GM23338 (cell line): ENCODE results near the gene RAB7B. TPM values are rescaled to one million over a fixed set of nuclear protein-coding genes. Genes with fewer than 3 reads are reported as not detected.

Source experiments
- ATAC-seq: fragments of 200-7000 bp; cut with Tn5 transposase; 3 replicates; pipeline ENCODE4 v1.9.1; 2020
- DNase-seq: peaks from one replicate; pipeline ENCODE4 v3.0.0-alpha.2; 2015; ENCODE audit warnings: low spot score
- H2AFZ ChIP-seq: fragments of 200-600 bp; sonication (generic); 2 replicates; pipeline ENCODE4 v1.8.0; 2016; ENCODE audit warnings: antibody characterized with exemption, mild to moderate bottlenecking, moderate library complexity
- H3F3A ChIP-seq: fragments of 200-600 bp; sonication (generic); replicated peaks from 2 replicates; pipeline ENCODE4 v1.8.0; 2017; ENCODE audit warnings: antibody characterized with exemption, mixed run types, low read depth
- H3K27ac ChIP-seq: fragments of 200-600 bp; sonication (generic); 2 replicates; pipeline ENCODE4 v1.6.1; 2016; ENCODE audit warnings: low read depth
- H3K27me3 ChIP-seq: fragments of 200-600 bp; sonication (generic); 2 replicates; pipeline ENCODE4 v1.8.0; 2016; ENCODE audit warnings: mild to moderate bottlenecking, mixed run types, moderate library complexity; ENCODE audit not compliant: insufficient read depth
- H3K36me3 ChIP-seq: fragments of 200-600 bp; sonication (generic); 2 replicates; pipeline ENCODE4 v1.8.0; 2016; ENCODE audit warnings: mild to moderate bottlenecking; ENCODE audit not compliant: insufficient read depth
- H3K4me1 ChIP-seq: fragments of 200-600 bp; sonication (generic); 2 replicates; pipeline ENCODE4 v1.8.0; 2016; ENCODE audit warnings: mild to moderate bottlenecking, moderate library complexity; ENCODE audit not compliant: insufficient read depth
- H3K4me2 ChIP-seq: fragments of 200-600 bp; sonication (generic); 2 replicates; pipeline ENCODE4 v1.7.1; 2017; ENCODE audit warnings: mixed run types
- H3K4me3 ChIP-seq: fragments of 200-600 bp; sonication (generic); 2 replicates; pipeline ENCODE4 v1.6.1; 2016; ENCODE audit warnings: mixed run types
- H3K79me2 ChIP-seq: fragments of 200-600 bp; sonication (generic); replicated peaks from 2 replicates; pipeline ENCODE4 v1.8.0; 2017; ENCODE audit warnings: mild to moderate bottlenecking; ENCODE audit not compliant: insufficient read depth
- H3K9me2 ChIP-seq: fragments of 200-600 bp; sonication (generic); 2 replicates; pipeline ENCODE4 v1.8.0; 2017; ENCODE audit not compliant: insufficient read depth
- H4K20me1 ChIP-seq: fragments of 200-600 bp; sonication (generic); replicated peaks from 2 replicates; pipeline ENCODE4 v1.8.0; 2017; ENCODE audit warnings: mild to moderate bottlenecking; ENCODE audit not compliant: insufficient read depth
- H3K27ac Mint-ChIP-seq: 2 replicates; pipeline ENCODE4 v1.8.0; 2020; ENCODE audit warnings: inconsistent platforms, mild to moderate bottlenecking, moderate library complexity, mixed read lengths
- H3K27me3 Mint-ChIP-seq: 3 replicates; pipeline ENCODE4 v1.8.0; 2022; ENCODE audit warnings: low read depth, mild to moderate bottlenecking, moderate library complexity, mixed read lengths, inconsistent platforms; ENCODE audit not compliant: insufficient read depth, poor library complexity
- H3K36me3 Mint-ChIP-seq: 3 replicates; pipeline ENCODE4 v1.8.0; 2021; ENCODE audit warnings: low read depth, mild to moderate bottlenecking, inconsistent platforms, moderate library complexity, mixed read lengths
- H3K4me1 Mint-ChIP-seq: 3 replicates; pipeline ENCODE4 v1.8.0; 2020; ENCODE audit warnings: mild to moderate bottlenecking, inconsistent platforms, mixed read lengths
- H3K4me3 Mint-ChIP-seq: 3 replicates; pipeline ENCODE4 v1.8.0; 2021; ENCODE audit warnings: moderate library complexity, mild to moderate bottlenecking, inconsistent platforms, mixed read lengths
- H3K9me3 Mint-ChIP-seq: 3 replicates; pipeline ENCODE4 v1.8.0; 2020; ENCODE audit warnings: moderate library complexity, mild to moderate bottlenecking, inconsistent platforms, mixed read lengths
- CREB1 ChIP-seq: fragments of 250-450 bp; sonication (Bioruptor Pico); IDR thresholded peaks from 2 replicates; pipeline ENCODE4 v1.5.0; 2020; ENCODE audit warnings: low read depth, mild to moderate bottlenecking, moderate library complexity
- CTCF ChIP-seq, 2 experiments: fragments of 200-600 bp in 1 of 2; sonication (generic) in 1 of 2; conservative IDR thresholded peaks; 2 replicates each; pipeline versions ENCODE4 v1.5.1 to v1.6.1; 2016 to 2017; ENCODE audit warnings: antibody characterized with exemption in 2 of 2, low read depth in 2 of 2, mild to moderate bottlenecking in 2 of 2, moderate library complexity in 1 of 2
- ETS1 ChIP-seq: IDR thresholded peaks from 2 replicates; pipeline ENCODE4 v1.6.1; 2016; ENCODE audit warnings: antibody characterized with exemption
- EZH2 ChIP-seq: fragments of 200-600 bp; sonication (generic); IDR thresholded peaks from one replicate; pipeline ENCODE4 v1.8.0; 2017; ENCODE audit warnings: antibody characterized with exemption, mild to moderate bottlenecking, low read depth; ENCODE audit not compliant: unreplicated experiment
- EZH2phosphoT487 ChIP-seq: fragments of 200-600 bp; sonication (generic); IDR thresholded peaks from one replicate; pipeline ENCODE4 v1.8.1; 2018; ENCODE audit warnings: antibody characterized with exemption; ENCODE audit not compliant: unreplicated experiment
- JUNB ChIP-seq: IDR thresholded peaks from one replicate; pipeline ENCODE4 v1.6.1; 2016; ENCODE audit warnings: antibody characterized with exemption; ENCODE audit not compliant: unreplicated experiment
- NANOG ChIP-seq: IDR thresholded peaks from 2 replicates; pipeline ENCODE4 v1.6.1; 2016; ENCODE audit warnings: antibody characterized with exemption, borderline replicate concordance
- POLR2AphosphoS5 ChIP-seq: IDR thresholded peaks from 2 replicates; pipeline ENCODE4 v1.6.1; 2016; ENCODE audit warnings: antibody characterized with exemption, low read depth
- REST ChIP-seq: IDR thresholded peaks from one replicate; pipeline ENCODE4 v1.6.1; 2018; ENCODE audit warnings: antibody characterized with exemption; ENCODE audit not compliant: unreplicated experiment
- STAT1 ChIP-seq: IDR thresholded peaks from one replicate; pipeline ENCODE4 v1.6.1; 2016; ENCODE audit warnings: antibody characterized with exemption; ENCODE audit not compliant: unreplicated experiment
- ZNF114 ChIP-seq: fragments of 250-450 bp; sonication (Bioruptor Pico); IDR thresholded peaks from 2 replicates; pipeline ENCODE4 v1.5.0; 2020; ENCODE audit warnings: mild to moderate bottlenecking, moderate library complexity
- ZNF331 ChIP-seq: fragments of 250-450 bp; sonication (Bioruptor Pico); IDR thresholded peaks from 2 replicates; pipeline ENCODE4 v1.5.0; 2020; ENCODE audit warnings: low read depth, mild to moderate bottlenecking, moderate library complexity
- ZNF462 ChIP-seq: fragments of 250-450 bp; sonication (Bioruptor Pico); IDR thresholded peaks from 2 replicates; pipeline ENCODE4 v1.5.0; 2020; ENCODE audit warnings: mild to moderate bottlenecking, moderate library complexity
- polyA plus RNA-seq: library from polyadenylated mRNA; unstranded; fragments of >200 nt; fragmentation: Nextera tagmentation; extraction: Ambion mirVana; gene quantifications from 2 replicates; pipeline ENCODE4 v1.2.1, GENCODE V29; 2016
- total RNA-seq: library from RNA; depleted of rRNA; stranded (reverse); fragments of >200 nt; shearing (Covaris generic); gene quantifications from 2 replicates; pipeline ENCODE4 v1.2.3, GENCODE V29; 2014

The RAB7B gene
- total and polyA plus RNA-seq, 2 experiments from 2014 or later = not detected

GRCh38 chr1:205934788-205935187 lies 68.4 kb downstream of the RAB7B start:
- H4K20me1 ChIP-seq = no peaks in the 10 kb centered on the region
- peaks cover 8% of the 10 kb centered on the region for H3K9me2 ChIP-seq
- H3K4me2 ChIP-seq = no peak overlapping the region
- no peaks in the 10 kb centered on the region for H3K36me3 Mint-ChIP-seq
- DNase-seq (no peak), ATAC-seq (no peak)
- H3K4me1 ChIP-seq = peaks cover 6% of the 10 kb centered on the region; the same call in 1 of the 2 replicates
- no peaks in the 10 kb centered on the region; the same call in 2 of the 3 replicates for H3K9me3 Mint-ChIP-seq
- H3K4me1 Mint-ChIP-seq = peaks cover 20% of the 10 kb centered on the region
- no peak overlapping the region for H3K27ac ChIP-seq
- no peaks in the 10 kb centered on the region for H3K27me3 ChIP-seq
- no peak overlapping the region for H2AFZ ChIP-seq
- no peaks in the 10 kb centered on the region for H3K79me2 ChIP-seq
- peaks cover 6% of the 10 kb centered on the region for H3K27me3 Mint-ChIP-seq
- H3K36me3 ChIP-seq = no peaks in the 10 kb centered on the region
- H3F3A ChIP-seq = no peaks in the 10 kb centered on the region
- no peak overlapping the region for H3K4me3 Mint-ChIP-seq
- H3K4me3 ChIP-seq = no peak overlapping the region
- no peak overlapping the region for H3K27ac Mint-ChIP-seq
- no peak for TF ChIP-seq ZNF331
- no peak for TF ChIP-seq EZH2
- TF ChIP-seq POLR2AphosphoS5 = no peak
- TF ChIP-seq STAT1 = no peak
- TF ChIP-seq EZH2phosphoT487 = no peak
- no peak for TF ChIP-seq NANOG
- no peak for TF ChIP-seq CTCF (conservative IDR thresholded peaks at IDR 0.05; ENCODE audit: low read depth in 2 of 2)
- TF ChIP-seq ZNF114 (CRISPR knock-in tag) = no peak
- TF ChIP-seq CREB1 (CRISPR knock-in tag) = no peak
- TF ChIP-seq ETS1 = no peak
- no peak for TF ChIP-seq REST
- TF ChIP-seq JUNB = no peak
- no peak for TF ChIP-seq ZNF462 (CRISPR knock-in tag)
